GM23338 (cell line): ENCODE measurements around the gene IFNA10.

Source experiments
- CREB1 ChIP-seq: fragments of 250-450 bp; sonication (Bioruptor Pico); IDR thresholded peaks from 2 replicates; pipeline ENCODE4 v1.5.0; 2020; ENCODE audit warnings: low read depth, mild to moderate bottlenecking, moderate library complexity
- EZH2 ChIP-seq: fragments of 200-600 bp; sonication (generic); IDR thresholded peaks from one replicate; pipeline ENCODE4 v1.8.0; 2017; ENCODE audit warnings: antibody characterized with exemption, mild to moderate bottlenecking, low read depth; ENCODE audit not compliant: unreplicated experiment
- POLR2AphosphoS5 ChIP-seq: IDR thresholded peaks from 2 replicates; pipeline ENCODE4 v1.6.1; 2016; ENCODE audit warnings: antibody characterized with exemption, low read depth
- TF ChIP-seq, protein P1 (sequence below), 2 experiments: fragments of 200-600 bp in 1 of 2; sonication (generic) in 1 of 2; conservative IDR thresholded peaks; 2 replicates each; pipeline versions ENCODE4 v1.5.1 to v1.6.1; 2016 to 2017; ENCODE audit warnings: antibody characterized with exemption in 2 of 2, low read depth in 2 of 2, mild to moderate bottlenecking in 2 of 2, moderate library complexity in 1 of 2
- TF ChIP-seq, protein P2 (sequence below): fragments of 250-450 bp; sonication (Bioruptor Pico); IDR thresholded peaks from 2 replicates; pipeline ENCODE4 v1.5.0; 2020; ENCODE audit warnings: mild to moderate bottlenecking, moderate library complexity

DNA sequence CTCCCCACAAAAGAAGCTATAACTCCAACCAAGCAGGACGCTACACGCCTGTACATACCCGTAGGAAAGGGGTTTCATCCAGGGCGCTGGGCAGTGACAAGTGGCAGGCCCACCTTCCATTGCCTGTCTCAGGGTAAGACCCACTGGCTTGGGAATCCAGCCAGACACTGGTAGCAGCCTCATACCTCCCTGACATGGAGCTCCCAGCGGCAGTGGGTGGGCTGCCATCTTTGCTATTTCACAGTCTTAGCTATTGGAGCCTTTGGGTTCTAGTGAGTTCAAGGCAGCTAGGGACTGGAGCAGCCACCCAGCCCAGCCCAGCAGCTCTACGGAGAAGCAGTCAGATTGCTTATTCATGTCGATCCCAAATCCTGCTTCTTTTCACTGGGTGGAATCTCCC is 3.4 kb upstream of the IFNA10 start:
- TF ChIP-seq EZH2 (no peak), CREB1 (CRISPR knock-in tag) (no peak), POLR2AphosphoS5 (no peak)
- TF ChIP-seq, protein P1, sequence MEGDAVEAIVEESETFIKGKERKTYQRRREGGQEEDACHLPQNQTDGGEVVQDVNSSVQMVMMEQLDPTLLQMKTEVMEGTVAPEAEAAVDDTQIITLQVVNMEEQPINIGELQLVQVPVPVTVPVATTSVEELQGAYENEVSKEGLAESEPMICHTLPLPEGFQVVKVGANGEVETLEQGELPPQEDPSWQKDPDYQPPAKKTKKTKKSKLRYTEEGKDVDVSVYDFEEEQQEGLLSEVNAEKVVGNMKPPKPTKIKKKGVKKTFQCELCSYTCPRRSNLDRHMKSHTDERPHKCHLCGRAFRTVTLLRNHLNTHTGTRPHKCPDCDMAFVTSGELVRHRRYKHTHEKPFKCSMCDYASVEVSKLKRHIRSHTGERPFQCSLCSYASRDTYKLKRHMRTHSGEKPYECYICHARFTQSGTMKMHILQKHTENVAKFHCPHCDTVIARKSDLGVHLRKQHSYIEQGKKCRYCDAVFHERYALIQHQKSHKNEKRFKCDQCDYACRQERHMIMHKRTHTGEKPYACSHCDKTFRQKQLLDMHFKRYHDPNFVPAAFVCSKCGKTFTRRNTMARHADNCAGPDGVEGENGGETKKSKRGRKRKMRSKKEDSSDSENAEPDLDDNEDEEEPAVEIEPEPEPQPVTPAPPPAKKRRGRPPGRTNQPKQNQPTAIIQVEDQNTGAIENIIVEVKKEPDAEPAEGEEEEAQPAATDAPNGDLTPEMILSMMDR (conservative IDR thresholded peaks at IDR 0.05; ENCODE audit: low read depth in 2 of 2) = no peak
- TF ChIP-seq, protein P2, sequence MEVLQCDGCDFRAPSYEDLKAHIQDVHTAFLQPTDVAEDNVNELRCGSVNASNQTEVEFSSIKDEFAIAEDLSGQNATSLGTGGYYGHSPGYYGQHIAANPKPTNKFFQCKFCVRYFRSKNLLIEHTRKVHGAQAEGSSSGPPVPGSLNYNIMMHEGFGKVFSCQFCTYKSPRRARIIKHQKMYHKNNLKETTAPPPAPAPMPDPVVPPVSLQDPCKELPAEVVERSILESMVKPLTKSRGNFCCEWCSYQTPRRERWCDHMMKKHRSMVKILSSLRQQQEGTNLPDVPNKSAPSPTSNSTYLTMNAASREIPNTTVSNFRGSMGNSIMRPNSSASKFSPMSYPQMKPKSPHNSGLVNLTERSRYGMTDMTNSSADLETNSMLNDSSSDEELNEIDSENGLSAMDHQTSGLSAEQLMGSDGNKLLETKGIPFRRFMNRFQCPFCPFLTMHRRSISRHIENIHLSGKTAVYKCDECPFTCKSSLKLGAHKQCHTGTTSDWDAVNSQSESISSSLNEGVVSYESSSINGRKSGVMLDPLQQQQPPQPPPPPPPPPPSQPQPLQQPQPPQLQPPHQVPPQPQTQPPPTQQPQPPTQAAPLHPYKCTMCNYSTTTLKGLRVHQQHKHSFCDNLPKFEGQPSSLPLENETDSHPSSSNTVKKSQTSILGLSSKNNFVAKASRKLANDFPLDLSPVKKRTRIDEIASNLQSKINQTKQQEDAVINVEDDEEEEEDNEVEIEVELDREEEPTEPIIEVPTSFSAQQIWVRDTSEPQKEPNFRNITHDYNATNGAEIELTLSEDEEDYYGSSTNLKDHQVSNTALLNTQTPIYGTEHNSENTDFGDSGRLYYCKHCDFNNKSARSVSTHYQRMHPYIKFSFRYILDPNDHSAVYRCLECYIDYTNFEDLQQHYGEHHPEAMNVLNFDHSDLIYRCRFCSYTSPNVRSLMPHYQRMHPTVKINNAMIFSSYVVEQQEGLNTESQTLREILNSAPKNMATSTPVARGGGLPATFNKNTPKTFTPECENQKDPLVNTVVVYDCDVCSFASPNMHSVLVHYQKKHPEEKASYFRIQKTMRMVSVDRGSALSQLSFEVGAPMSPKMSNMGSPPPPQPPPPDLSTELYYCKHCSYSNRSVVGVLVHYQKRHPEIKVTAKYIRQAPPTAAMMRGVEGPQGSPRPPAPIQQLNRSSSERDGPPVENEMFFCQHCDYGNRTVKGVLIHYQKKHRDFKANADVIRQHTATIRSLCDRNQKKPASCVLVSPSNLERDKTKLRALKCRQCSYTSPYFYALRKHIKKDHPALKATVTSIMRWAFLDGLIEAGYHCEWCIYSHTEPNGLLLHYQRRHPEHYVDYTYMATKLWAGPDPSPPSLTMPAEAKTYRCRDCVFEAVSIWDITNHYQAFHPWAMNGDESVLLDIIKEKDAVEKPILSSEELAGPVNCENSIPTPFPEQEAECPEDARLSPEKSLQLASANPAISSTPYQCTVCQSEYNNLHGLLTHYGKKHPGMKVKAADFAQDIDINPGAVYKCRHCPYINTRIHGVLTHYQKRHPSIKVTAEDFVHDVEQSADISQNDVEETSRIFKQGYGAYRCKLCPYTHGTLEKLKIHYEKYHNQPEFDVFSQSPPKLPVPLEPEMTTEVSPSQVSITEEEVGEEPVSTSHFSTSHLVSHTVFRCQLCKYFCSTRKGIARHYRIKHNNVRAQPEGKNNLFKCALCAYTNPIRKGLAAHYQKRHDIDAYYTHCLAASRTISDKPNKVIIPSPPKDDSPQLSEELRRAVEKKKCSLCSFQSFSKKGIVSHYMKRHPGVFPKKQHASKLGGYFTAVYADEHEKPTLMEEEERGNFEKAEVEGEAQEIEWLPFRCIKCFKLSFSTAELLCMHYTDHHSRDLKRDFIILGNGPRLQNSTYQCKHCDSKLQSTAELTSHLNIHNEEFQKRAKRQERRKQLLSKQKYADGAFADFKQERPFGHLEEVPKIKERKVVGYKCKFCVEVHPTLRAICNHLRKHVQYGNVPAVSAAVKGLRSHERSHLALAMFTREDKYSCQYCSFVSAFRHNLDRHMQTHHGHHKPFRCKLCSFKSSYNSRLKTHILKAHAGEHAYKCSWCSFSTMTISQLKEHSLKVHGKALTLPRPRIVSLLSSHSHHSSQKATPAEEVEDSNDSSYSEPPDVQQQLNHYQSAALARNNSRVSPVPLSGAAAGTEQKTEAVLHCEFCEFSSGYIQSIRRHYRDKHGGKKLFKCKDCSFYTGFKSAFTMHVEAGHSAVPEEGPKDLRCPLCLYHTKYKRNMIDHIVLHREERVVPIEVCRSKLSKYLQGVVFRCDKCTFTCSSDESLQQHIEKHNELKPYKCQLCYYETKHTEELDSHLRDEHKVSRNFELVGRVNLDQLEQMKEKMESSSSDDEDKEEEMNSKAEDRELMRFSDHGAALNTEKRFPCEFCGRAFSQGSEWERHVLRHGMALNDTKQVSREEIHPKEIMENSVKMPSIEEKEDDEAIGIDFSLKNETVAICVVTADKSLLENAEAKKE = no peak
